ENCODE results near the gene CTNNBL1. TPM values are rescaled to one million over a fixed set of nuclear protein-coding genes. Genes with fewer than 3 reads are reported as not detected.

The CTNNBL1 gene
- total RNA-seq, 1 experiment from 2014 or later: 55.4 TPM

GRCh38 chr20:37868851-37869333, 175.1 kb downstream of the CTNNBL1 start:
- no peak overlapping the region for H3K4me2 ChIP-seq (ENCODE audit: low read length)
- no peak overlapping the region for H3K9ac ChIP-seq (ENCODE audit: low read length)
- H3K27me3 ChIP-seq (ENCODE audit: insufficient read depth, low read length): no peaks in the 10 kb centered on the region
- H3K4me1 ChIP-seq (ENCODE audit: control insufficient read depth in 1 of 2, insufficient read depth in 2 of 2, low read length in 2 of 2): no peaks in the 10 kb centered on the region
- H3K36me3 ChIP-seq (ENCODE audit: control insufficient read depth in 1 of 2, insufficient read depth in 2 of 2, low read length in 2 of 2): no peaks in the 10 kb centered on the region
- TF ChIP-seq EZH2 (IDR thresholded peaks at IDR 0.05) (no peak), CEBPB (IDR thresholded peaks at IDR 0.05; ENCODE audit: low read depth) (no peak), FOSL1 (IDR thresholded peaks at IDR 0.05; ENCODE audit: low read depth) (no peak), ELF1 (IDR thresholded peaks at IDR 0.05; ENCODE audit: borderline replicate concordance, low read depth) (no peak), YY1 (IDR thresholded peaks at IDR 0.05; ENCODE audit: extremely low read depth, insufficient replicate concordance, low read depth, low read length) (no peak), RAD21 (IDR thresholded peaks at IDR 0.05; ENCODE audit: low read depth) (no peak), EGR1 (IDR thresholded peaks at IDR 0.05; ENCODE audit: low read depth) (no peak), MAX (IDR thresholded peaks at IDR 0.05) (no peak)
- POLR2A ChIA-PET: no interaction called here
- H3K9me3 ChIP-seq (ENCODE audit: control insufficient read depth in 1 of 2, insufficient read depth in 1 of 2, low read depth in 1 of 2, low read length in 2 of 2): no peaks in the 10 kb centered on the region
- DNase-seq (ENCODE audit: low read depth, low spot score): no peak
- H3K4me3 ChIP-seq (replicated peaks in 1 of 2; ENCODE audit: low read depth in 1 of 2, low read length in 2 of 2): no peak overlapping the region
- H4K20me1 ChIP-seq (ENCODE audit: insufficient read depth): no peaks in the 10 kb centered on the region
- H2AFZ ChIP-seq (ENCODE audit: low read depth, low read length, poor library complexity, severe bottlenecking): no peak overlapping the region
- no peak overlapping the region for H3K27ac ChIP-seq (ENCODE audit: low read depth, low read length)
- RAD21 ChIA-PET (ENCODE audit: low non-redundant PET in 1 of 2, low total read pairs in 2 of 2, uncharacterized antibody in 2 of 2, unreplicated experiment in 2 of 2): no interaction called here
- H3K9me2 ChIP-seq (ENCODE audit: insufficient read depth): no peaks in the 10 kb centered on the region
- intact Hi-C loops (cut with micrococcal nuclease): no loop called here
- CTCF ChIA-PET: no interaction called here
- BruUV-seq (replicated peaks): no TSS peak
- H3K79me2 ChIP-seq (ENCODE audit: insufficient read depth, low read length): no peaks in the 10 kb centered on the region
- ATAC-seq: no peak

- BruUV-seq (replicated peaks): no TSS peak
- POLR2A ChIA-PET: no interaction called here
- intact Hi-C loops (cut with micrococcal nuclease): no loop called here
- TF ChIP-seq EZH2 (IDR thresholded peaks at IDR 0.05) (no peak), REST (IDR thresholded peaks at IDR 0.05; ENCODE audit: low read depth) (no peak), ZFX (IDR thresholded peaks at IDR 0.05) (no peak), ATF3 (IDR thresholded peaks at IDR 0.05) (no peak), TCF7L2 (IDR thresholded peaks at IDR 0.05; ENCODE audit: borderline replicate concordance, extremely low read depth, insufficient read depth, insufficient read length) (no peak), EGR1 (IDR thresholded peaks at IDR 0.05; ENCODE audit: low read depth) (no peak), RAD21 (IDR thresholded peaks at IDR 0.05; ENCODE audit: low read depth) (no peak), MAX (IDR thresholded peaks at IDR 0.05) (no peak), EZH2phosphoT487 (IDR thresholded peaks at IDR 0.05; ENCODE audit: borderline replicate concordance) (no peak), SIN3A (IDR thresholded peaks at IDR 0.05; ENCODE audit: low read depth) (no peak)
These were observed 175.6 kb downstream of the CTNNBL1 start for GRCh38 chr20:37869334-37869861.

More at GRCh38 chr20:37869334-37869861, 175.6 kb downstream of the CTNNBL1 start:
- Histone ChIP-seq H3K9me2 (ENCODE audit: insufficient read depth) (no peaks in the 10 kb centered on the region), H3K4me2 (ENCODE audit: low read length) (no peak overlapping the region), H3K4me1 (ENCODE audit: control insufficient read depth in 1 of 2, insufficient read depth in 2 of 2, low read length in 2 of 2) (no peaks in the 10 kb centered on the region), H3K27ac (ENCODE audit: low read depth, low read length) (no peak overlapping the region), H3K36me3 (ENCODE audit: control insufficient read depth in 1 of 2, insufficient read depth in 2 of 2, low read length in 2 of 2) (no peaks in the 10 kb centered on the region), H3K4me3 (replicated peaks in 1 of 2; ENCODE audit: low read depth in 1 of 2, low read length in 2 of 2) (no peak overlapping the region), H3K9me3 (ENCODE audit: control insufficient read depth in 1 of 2, insufficient read depth in 1 of 2, low read depth in 1 of 2, low read length in 2 of 2) (no peaks in the 10 kb centered on the region), H4K20me1 (ENCODE audit: insufficient read depth) (no peaks in the 10 kb centered on the region), H3K79me2 (ENCODE audit: insufficient read depth, low read length) (no peaks in the 10 kb centered on the region), H2AFZ (ENCODE audit: low read depth, low read length, poor library complexity, severe bottlenecking) (no peak overlapping the region), H3K27me3 (ENCODE audit: insufficient read depth, low read length) (no peaks in the 10 kb centered on the region), H3K9ac (ENCODE audit: low read length) (no peak overlapping the region)
- RAD21 ChIA-PET (ENCODE audit: low non-redundant PET in 1 of 2, low total read pairs in 2 of 2, uncharacterized antibody in 2 of 2, unreplicated experiment in 2 of 2): no interaction called here
- CTCF ChIA-PET: no interaction called here
- DNase-seq (ENCODE audit: low read depth, low spot score) (no peak), ATAC-seq (no peak)

Data from HCT116 (cell line).